Measurements from ENCODE around the gene MYO6. TPM values are rescaled to one million over a fixed set of nuclear protein-coding genes. Genes with fewer than 3 reads are reported as not detected.

Gene MYO6
- polyA plus RNA-seq, 1 donor (not counting 4 experiments of a cell fraction or from before 2014, with no cell fraction given), result 24.5 TPM

DNA sequence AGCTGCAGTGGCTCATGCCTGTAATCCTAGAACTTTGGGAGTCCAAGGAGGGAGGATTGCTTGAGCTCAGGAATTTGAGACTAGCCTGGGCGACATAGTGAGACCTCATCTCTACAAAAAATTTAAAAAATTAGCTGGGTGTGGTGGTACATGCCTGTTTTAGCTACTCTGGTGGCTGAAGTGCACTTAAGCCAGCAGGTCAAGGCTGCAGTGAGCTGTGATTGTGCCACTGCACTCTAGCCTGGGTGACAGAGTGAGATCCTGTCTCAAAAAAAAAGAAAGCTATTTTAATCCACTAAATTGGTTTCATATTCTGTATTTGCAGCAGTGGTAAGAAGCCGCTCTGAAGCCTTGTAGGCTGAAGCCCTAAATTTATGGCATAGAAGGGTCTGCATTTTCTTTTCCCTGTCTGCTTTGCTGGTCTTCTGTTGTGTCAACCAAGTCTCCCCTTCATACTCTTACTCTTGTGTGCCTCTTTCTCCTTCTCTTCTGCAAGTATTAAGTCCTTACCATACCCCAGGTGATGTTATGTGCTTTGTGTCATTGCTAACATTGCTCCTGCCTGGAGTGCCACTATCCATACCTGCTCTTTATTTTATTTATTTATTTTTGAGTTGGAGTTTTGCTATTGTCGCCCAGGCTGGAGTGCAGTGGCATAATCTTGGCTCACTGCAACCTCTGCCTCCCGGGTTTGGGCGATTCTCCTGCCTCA is 70.9 kb downstream of the MYO6 start:
- Histone ChIP-seq H3K27ac (ENCODE audit: control insufficient read depth, insufficient read depth, low read length) (no peak overlapping the region), H3K9me1 (ENCODE audit: control insufficient read depth, extremely low read depth, insufficient read depth, low read length) (no peaks in the 10 kb centered on the region), H3K27me3 (ENCODE audit: control insufficient read depth, extremely low read depth, insufficient read depth, low read length) (no peaks in the 10 kb centered on the region), H4K20me1 (ENCODE audit: control insufficient read depth, extremely low read depth, insufficient read depth, low read length) (no peaks in the 10 kb centered on the region), H3K9ac (ENCODE audit: control insufficient read depth, extremely low read depth, insufficient read depth, low read length) (no peak overlapping the region), H3K9me3 (ENCODE audit: control insufficient read depth, low read depth, low read length) (no peaks in the 10 kb centered on the region), H3K36me3 (ENCODE audit: control insufficient read depth in 2 of 2, extremely low read depth in 1 of 2, insufficient read depth in 2 of 2, low read length in 2 of 2) (peaks cover 0 to 1% of the 10 kb centered on the region in 2 experiments), H3K4me2 (ENCODE audit: control insufficient read depth, extremely low read depth, insufficient read depth, low read depth, low read length) (no peak overlapping the region), H3K4me3 (ENCODE audit: control insufficient read depth in 2 of 3, extremely low read depth in 1 of 3, insufficient read depth in 2 of 3, low read depth in 1 of 3, low read length in 3 of 3) (no peak overlapping the region), H2AFZ (ENCODE audit: control insufficient read depth, low read length) (no peak overlapping the region), H3K4me1 (ENCODE audit: control insufficient read depth, extremely low read depth, insufficient read depth, low read length) (no peaks in the 10 kb centered on the region), H3K79me2 (ENCODE audit: control insufficient read depth, insufficient read depth, low read length) (peaks cover 2% of the 10 kb centered on the region)
- DNase-seq (ENCODE audit: low read depth, low spot score) (no peak), FAIRE-seq (no peak)
- TF ChIP-seq EZH2 (IDR thresholded peaks at IDR 0.05; ENCODE audit: low read length) (no peak), CTCF (optimal IDR thresholded peaks at IDR 0.05 in 1 of 3, IDR thresholded peaks at IDR 0.05 in 1 of 3, conservative IDR thresholded peaks at IDR 0.05 in 1 of 3; ENCODE audit: extremely low read depth in 1 of 3, insufficient read depth in 2 of 3, low read length in 3 of 3) (no peak)
- dilution Hi-C loops (cut with MboI; ENCODE audit: extremely low pct_ligation_motif_present, low sequenced_read_pairs), result no loop called here

GRCh38 chr6:75824160-75824559 is 75.1 kb downstream of the MYO6 start:
- Histone ChIP-seq H3K27ac (ENCODE audit: control insufficient read depth, insufficient read depth, low read length) (no peak overlapping the region), H3K4me3 (ENCODE audit: control insufficient read depth in 2 of 3, extremely low read depth in 1 of 3, insufficient read depth in 2 of 3, low read depth in 1 of 3, low read length in 3 of 3) (no peak overlapping the region), H4K20me1 (ENCODE audit: control insufficient read depth, extremely low read depth, insufficient read depth, low read length) (no peaks in the 10 kb centered on the region), H2AFZ (ENCODE audit: control insufficient read depth, low read length) (no peak overlapping the region), H3K9me3 (ENCODE audit: control insufficient read depth, low read depth, low read length) (no peaks in the 10 kb centered on the region), H3K79me2 (ENCODE audit: control insufficient read depth, insufficient read depth, low read length) (no peaks in the 10 kb centered on the region), H3K4me1 (ENCODE audit: control insufficient read depth, extremely low read depth, insufficient read depth, low read length) (no peaks in the 10 kb centered on the region), H3K9me1 (ENCODE audit: control insufficient read depth, extremely low read depth, insufficient read depth, low read length) (no peaks in the 10 kb centered on the region), H3K4me2 (ENCODE audit: control insufficient read depth, extremely low read depth, insufficient read depth, low read depth, low read length) (no peak overlapping the region), H3K36me3 (ENCODE audit: control insufficient read depth in 2 of 2, extremely low read depth in 1 of 2, insufficient read depth in 2 of 2, low read length in 2 of 2) (no peaks in the 10 kb centered on the region), H3K27me3 (ENCODE audit: control insufficient read depth, extremely low read depth, insufficient read depth, low read length) (no peaks in the 10 kb centered on the region), H3K9ac (ENCODE audit: control insufficient read depth, extremely low read depth, insufficient read depth, low read length) (no peak overlapping the region)
- DNase-seq (ENCODE audit: low read depth, low spot score) (no peak), FAIRE-seq (no peak)
- dilution Hi-C loops (cut with MboI; ENCODE audit: extremely low pct_ligation_motif_present, low sequenced_read_pairs), result no loop called here
- TF ChIP-seq EZH2 (IDR thresholded peaks at IDR 0.05; ENCODE audit: low read length), result no peak
- no peak for TF ChIP-seq CTCF (optimal IDR thresholded peaks at IDR 0.05 in 1 of 3, IDR thresholded peaks at IDR 0.05 in 1 of 3, conservative IDR thresholded peaks at IDR 0.05 in 1 of 3; ENCODE audit: extremely low read depth in 1 of 3, insufficient read depth in 2 of 3, low read length in 3 of 3)
